CD14-positive monocyte (primary cell): ENCODE measurements around the gene UPF3A. TPM values are rescaled to one million over a fixed set of nuclear protein-coding genes. Genes with fewer than 3 reads are reported as not detected.

Experiments
- DNase-seq, 3 donors: peaks; one replicate each; pipeline ENCODE4 v3.0.0-alpha.2; 2011 to 2022
- H2AFZ ChIP-seq: 2 replicates; pipeline ENCODE4 v1.6.0; 2012; ENCODE audit warnings: mild to moderate bottlenecking, low read depth, low read length, inconsistent platforms; ENCODE audit not compliant: insufficient read depth, poor library complexity, severe bottlenecking
- H3K27ac ChIP-seq, 2 donors: 1 replicate in 1 of 2; 2 replicates in 1 of 2; pipeline ENCODE4 v1.5.1; 2012 to 2013; ENCODE audit warnings: low read length in 2 of 2, control low read depth in 1 of 2, inconsistent platforms in 1 of 2, low read depth in 1 of 2, mild to moderate bottlenecking in 1 of 2
- H3K27me3 ChIP-seq, 2 donors: one replicate each; pipeline versions ENCODE4 v1.6.0 to v1.6.1; 2011 to 2013; ENCODE audit warnings: low read length in 2 of 2; ENCODE audit not compliant: control insufficient read depth in 2 of 2, insufficient read depth in 2 of 2
- H3K36me3 ChIP-seq, 2 donors: replicated peaks in 1 of 2; 1 replicate in 1 of 2; 2 replicates in 1 of 2; pipeline versions ENCODE4 v1.5.1 to v1.6.1; 2012 to 2013; ENCODE audit warnings: low read length in 2 of 2, control low read depth in 1 of 2, inconsistent platforms in 1 of 2, mild to moderate bottlenecking in 1 of 2; ENCODE audit not compliant: insufficient read depth in 2 of 2, control insufficient read depth in 1 of 2
- H3K4me1 ChIP-seq, 2 donors: 1 replicate in 1 of 2; 2 replicates in 1 of 2; pipeline versions ENCODE4 v1.5.1 to v1.6.1; 2012 to 2013; ENCODE audit warnings: low read length in 2 of 2, control low read depth in 1 of 2, inconsistent platforms in 1 of 2, mild to moderate bottlenecking in 1 of 2, moderate library complexity in 1 of 2; ENCODE audit not compliant: insufficient read depth in 2 of 2, control insufficient read depth in 1 of 2
- H3K4me2 ChIP-seq: replicated peaks from 2 replicates; pipeline ENCODE3; 2012; ENCODE audit warnings: low read length, moderate library complexity, mild to moderate bottlenecking; ENCODE audit not compliant: poor library complexity, severe bottlenecking; ENCODE audit errors: extremely low read depth
- H3K4me3 ChIP-seq, 3 experiments: fragments of 200-600 bp in 1 of 3; sonication (generic) in 1 of 3; replicated peaks in 1 of 3; 1 replicate in 2 of 3; 2 replicates in 1 of 3; pipeline ENCODE4 v1.5.1; 2011 to 2013; ENCODE audit warnings: low read length in 3 of 3, mild to moderate bottlenecking in 3 of 3, control low read depth in 2 of 3, low read depth in 2 of 3, inconsistent platforms in 1 of 3, moderate library complexity in 1 of 3
- H3K79me2 ChIP-seq: 2 replicates; pipeline ENCODE4 v1.6.0; 2012; ENCODE audit warnings: mild to moderate bottlenecking, control low read depth, inconsistent platforms, low read length, moderate library complexity; ENCODE audit not compliant: insufficient read depth
- H3K9ac ChIP-seq: 2 replicates; pipeline ENCODE4 v1.6.0; 2017; ENCODE audit warnings: low read length, mild to moderate bottlenecking; ENCODE audit not compliant: insufficient read depth, poor library complexity, severe bottlenecking
- H3K9me3 ChIP-seq, 2 donors: replicated peaks in 1 of 2; 1 replicate in 1 of 2; 2 replicates in 1 of 2; pipeline versions ENCODE4 v1.5.1 to v1.6.1; 2012 to 2013; ENCODE audit warnings: low read length in 2 of 2, control low read depth in 1 of 2; ENCODE audit not compliant: control insufficient read depth in 1 of 2, insufficient read depth in 1 of 2
- H4K20me1 ChIP-seq: 2 replicates; pipeline ENCODE4 v1.6.0; 2012; ENCODE audit warnings: mild to moderate bottlenecking, low read length, control low read depth, moderate library complexity; ENCODE audit not compliant: insufficient read depth
- H3K27ac Mint-ChIP-seq, 7 donors: one replicate each; pipeline ENCODE4 v1.8.0; 2020; ENCODE audit warnings: mild to moderate bottlenecking in 7 of 7, mixed read lengths in 7 of 7, moderate library complexity in 6 of 7, inconsistent platforms in 2 of 7
- H3K27me3 Mint-ChIP-seq, 3 donors: one replicate each; pipeline ENCODE4 v1.8.0; 2021 to 2022; ENCODE audit warnings: low read depth in 3 of 3, mild to moderate bottlenecking in 3 of 3, mixed read lengths in 3 of 3, moderate library complexity in 3 of 3, inconsistent platforms in 1 of 3
- H3K36me3 Mint-ChIP-seq, 2 donors: one replicate each; pipeline ENCODE4 v1.8.0; 2020; ENCODE audit warnings: mixed read lengths in 2 of 2, inconsistent platforms in 1 of 2, mild to moderate bottlenecking in 1 of 2
- H3K4me1 Mint-ChIP-seq: one replicate; pipeline ENCODE4 v1.8.0; 2020; ENCODE audit warnings: mild to moderate bottlenecking, mixed read lengths
- H3K4me3 Mint-ChIP-seq, 2 donors: one replicate each; pipeline ENCODE4 v1.8.0; 2020; ENCODE audit warnings: mild to moderate bottlenecking in 2 of 2, mixed read lengths in 2 of 2, moderate library complexity in 1 of 2
- H3K9me3 Mint-ChIP-seq, 7 donors: one replicate each; pipeline ENCODE4 v1.8.0; 2020 to 2022; ENCODE audit warnings: mixed read lengths in 7 of 7, mild to moderate bottlenecking in 6 of 7, moderate library complexity in 6 of 7, inconsistent platforms in 2 of 7
- CTCF ChIP-seq: fragments of 200-600 bp; IDR thresholded peaks from one replicate; pipeline ENCODE4 v1.8.0; 2022; ENCODE audit warnings: antibody characterized with exemption, mild to moderate bottlenecking
- WGBS: methylation state at CpG from one replicate; pipeline ENCODE4 v1.1.5; 2013; ENCODE audit warnings: missing lambda C conversion rate; ENCODE audit not compliant: insufficient coverage; 5-methylcytosine and 5-hydroxymethylcytosine counted together
- intact Hi-C, 2 donors: fragments of 100-400 bp; cut with micrococcal nuclease; formaldehyde crosslinking; loops; one replicate each; pipeline versions ENCODE4 v1.15.0 to v1.15.1; 2023
- polyA plus RNA-seq, 3 donors: library from polyadenylated mRNA; depleted of rRNA in 1 of 3; unstranded in 2 of 3; stranded (reverse) in 1 of 3; fragments of 300-500 nt in 2 of 3; fragments of >200 nt in 1 of 3; fragmentation: Illumina TruSeq in 2 of 3; gene quantifications; 1 replicate in 2 of 3; 2 replicates in 1 of 3; pipeline ENCODE4 v1.2.3, GENCODE V29; 2012 to 2021

UPF3A gene
- polyA plus RNA-seq, 3 donors = 6.1 to 39.1 (median 7.0) TPM

- Mint-ChIP-seq H3K36me3 (peaks cover 21 to 26% of the 10 kb centered on the region in 2 donors), H3K27ac (no peak overlapping the region), H3K27me3 (no peaks in the 10 kb centered on the region), H3K4me1 (peaks cover 9% of the 10 kb centered on the region), H3K9me3 (no peaks in the 10 kb centered on the region), H3K4me3 (no peak overlapping the region)
- Histone ChIP-seq H4K20me1 (no peaks in the 10 kb centered on the region), H3K4me2 (no peak overlapping the region), H3K9me3 (no peaks in the 10 kb centered on the region), H3K79me2 (no peaks in the 10 kb centered on the region), H3K36me3 (peaks cover 19 to 25% of the 10 kb centered on the region in 2 donors), H3K4me1 (peaks cover 5 to 10% of the 10 kb centered on the region in 2 donors), H3K4me3 (no peak overlapping the region), H2AFZ (no peak overlapping the region), H3K9ac (no peak overlapping the region), H3K27me3 (no peaks in the 10 kb centered on the region), H3K27ac (no peak overlapping the region)
- no peak for TF ChIP-seq CTCF
- 93% methylated on average over 2 of the region's 2 CpGs for WGBS
- intact Hi-C loops = no loop called here
- DNase-seq = no peak
These were observed 27.7 kb downstream of the UPF3A start for GRCh38 chr13:114309086-114309485.

GRCh38 chr13:114309806-114310410, 28.5 kb downstream of the UPF3A start:
- Histone ChIP-seq H3K4me1 (peaks cover 5 to 12% of the 10 kb centered on the region in 2 donors), H4K20me1 (no peaks in the 10 kb centered on the region), H2AFZ (no peak overlapping the region), H3K9ac (no peak overlapping the region), H3K9me3 (no peaks in the 10 kb centered on the region), H3K4me2 (no peak overlapping the region), H3K36me3 (peaks cover 13 to 17% of the 10 kb centered on the region in 2 donors), H3K27me3 (no peaks in the 10 kb centered on the region), H3K4me3 (no peak overlapping the region), H3K79me2 (peaks cover 5% of the 10 kb centered on the region), H3K27ac (no peak overlapping the region)
- intact Hi-C loops = no loop called here
- no peak overlapping the region for H3K27ac Mint-ChIP-seq
- H3K4me3 Mint-ChIP-seq = no peak overlapping the region
- no peak for DNase-seq
- peaks cover 11% of the 10 kb centered on the region for H3K4me1 Mint-ChIP-seq
- 100% methylated on average over 2 of the region's 6 CpGs for WGBS
- H3K36me3 Mint-ChIP-seq = peaks cover 14 to 18% of the 10 kb centered on the region in 2 donors
- no peaks in the 10 kb centered on the region for H3K27me3 Mint-ChIP-seq
- no peak for TF ChIP-seq CTCF
- H3K9me3 Mint-ChIP-seq = no peaks in the 10 kb centered on the region
